Measurements from ENCODE around the gene RUVBL1.

RUVBL1 gene

GRCh38 chr3:128131897-128132646 is 8.5 kb upstream of the RUVBL1 start:
- DNase-seq, result no peak

DNA sequence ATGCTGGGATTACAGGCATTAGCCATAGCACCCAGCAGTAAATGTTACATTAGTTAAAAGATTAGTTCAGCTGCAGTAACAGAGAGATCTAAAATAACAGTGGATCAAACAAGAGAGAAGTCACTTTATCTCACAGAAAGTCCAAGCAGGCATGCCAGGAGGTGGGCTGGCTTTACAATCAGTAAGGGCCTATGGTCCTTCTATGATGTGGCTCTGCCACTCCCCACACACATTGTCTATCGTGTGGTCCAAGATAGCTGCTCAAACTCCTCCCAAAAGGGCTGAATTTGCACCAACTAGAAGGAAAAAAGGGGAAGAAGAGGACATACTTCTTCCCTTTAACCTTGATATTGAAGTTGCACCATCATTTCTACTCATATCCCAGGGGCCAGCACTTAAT is 4.6 kb upstream of the RUVBL1 start:
- no peak for DNase-seq

GRCh38 chr3:128127236-128127635 is 3.6 kb upstream of the RUVBL1 start:
- no peak for DNase-seq

- DNase-seq, result no peak
Measured at GRCh38 chr3:128123156-128123537, 465 bp downstream of the RUVBL1 start.

DNA sequence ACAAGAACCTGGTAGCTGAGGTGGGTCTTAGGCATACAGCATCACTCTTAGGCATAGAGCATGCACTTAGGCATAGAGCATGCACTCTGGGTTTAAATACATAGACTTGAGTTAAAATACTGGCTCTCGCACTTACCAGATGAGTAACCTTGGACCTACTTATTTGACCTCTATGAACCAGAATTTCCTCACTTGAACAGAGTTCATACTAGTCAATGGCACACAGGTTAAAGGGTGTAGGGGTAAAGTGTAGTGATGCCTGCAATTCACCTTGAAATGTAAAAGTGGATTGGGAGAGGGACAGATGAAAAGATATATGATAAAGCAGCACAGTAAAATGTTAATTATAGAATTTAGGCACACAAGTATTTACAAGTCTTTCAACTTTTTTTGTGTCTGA is 1.6 kb downstream of the RUVBL1 start:
- DNase-seq, result no peak

DNA sequence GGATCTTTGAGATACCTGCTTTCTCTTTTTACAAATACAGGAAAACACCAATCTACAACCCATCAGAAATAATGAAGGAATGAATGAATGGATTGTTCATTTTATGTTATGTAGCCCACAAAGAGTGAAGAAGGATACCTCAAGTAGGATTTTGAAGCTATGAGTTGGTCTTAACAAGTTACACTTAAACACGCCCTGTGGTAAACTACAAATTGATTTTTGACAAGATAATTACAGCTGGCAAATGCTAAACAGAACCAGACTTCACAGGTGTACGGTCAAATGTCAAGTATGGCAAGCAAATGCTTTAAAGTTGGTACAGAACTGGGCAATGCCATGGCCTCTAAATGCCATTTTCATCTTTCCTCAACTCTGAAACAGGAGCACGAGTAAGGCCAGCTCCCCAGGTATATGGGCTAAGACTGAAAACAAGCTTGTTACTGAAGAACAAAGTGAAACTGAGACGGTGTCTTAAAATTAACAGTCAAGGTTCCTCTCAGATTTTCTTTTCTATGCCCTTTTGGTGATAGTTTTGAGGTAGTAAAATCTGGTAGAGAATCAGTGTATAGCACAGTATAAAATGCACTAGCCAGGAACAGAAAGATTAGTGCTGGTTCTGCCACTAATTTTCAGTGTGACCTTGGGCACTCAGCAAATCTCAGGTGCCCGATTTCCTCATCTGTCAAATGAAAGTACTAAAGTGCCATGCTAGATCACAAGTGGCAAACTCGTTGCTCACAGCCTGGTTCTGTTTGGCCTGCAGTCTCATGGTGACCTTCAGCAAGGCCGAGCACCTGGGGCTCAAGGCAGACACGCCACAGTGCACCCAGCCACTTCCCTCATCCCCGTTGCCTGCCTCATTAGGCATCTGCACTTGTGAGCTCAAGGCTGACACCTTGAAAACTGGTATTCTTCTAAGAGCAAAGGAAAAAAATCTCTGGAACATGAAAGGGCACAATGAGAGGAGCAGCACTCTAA is 9.5 kb downstream of the RUVBL1 start:
- no peak for DNase-seq

- peak; percentile 53 for DNase-seq
Measured at GRCh38 chr3:128112357-128112968, 11.1 kb downstream of the RUVBL1 start.

GRCh38 chr3:128111147-128111546 is 12.5 kb downstream of the RUVBL1 start:
- DNase-seq, result no peak

DNA sequence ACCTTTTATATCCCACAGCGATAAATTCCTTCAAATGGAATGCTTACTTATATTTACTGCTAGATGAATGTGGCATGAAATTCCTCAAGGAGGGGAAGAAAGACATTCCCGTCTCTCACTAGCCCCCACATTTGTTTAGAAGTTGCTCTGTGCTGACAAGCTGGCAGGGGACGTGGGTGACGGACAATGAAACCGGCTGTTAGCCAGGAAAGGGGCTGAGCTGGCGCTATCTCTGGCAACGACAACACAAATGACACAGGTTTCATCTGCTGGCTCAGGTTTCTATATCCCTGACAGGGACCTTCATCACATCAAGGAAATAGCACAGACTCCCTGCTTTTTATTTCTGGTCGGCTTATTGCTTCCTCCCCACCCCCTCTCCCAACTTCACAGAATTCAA is 15.8 kb downstream of the RUVBL1 start:
- no peak for DNase-seq

DNA sequence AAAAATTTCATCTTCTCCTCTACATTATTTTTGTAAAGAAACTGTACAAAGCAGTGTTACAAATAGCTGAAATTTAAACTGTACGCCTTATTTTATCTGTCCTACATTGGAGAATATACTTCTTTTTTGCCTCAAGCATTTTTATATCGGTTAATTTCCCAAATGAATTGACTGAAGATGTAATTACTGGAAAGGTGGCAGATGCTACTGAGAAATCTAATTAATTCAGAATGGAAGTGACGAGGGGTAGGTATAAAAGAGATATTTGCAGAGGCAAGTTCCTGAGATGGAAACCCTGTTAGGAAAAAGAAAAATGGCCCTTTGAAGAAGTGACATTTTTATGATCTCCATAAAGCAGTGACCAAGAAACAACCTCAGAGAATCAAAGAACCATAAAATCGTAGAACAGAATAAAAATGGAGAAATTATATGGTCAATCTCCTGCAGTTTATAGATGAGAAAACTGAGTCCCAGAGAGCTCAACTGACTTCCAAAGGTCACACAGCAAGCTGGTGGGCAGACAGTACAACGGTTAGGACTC is 20.4 kb downstream of the RUVBL1 start:
- DNase-seq, result no peak

GRCh38 chr3:128100638-128101037 is 23.0 kb downstream of the RUVBL1 start:
- DNase-seq, result no peak

GRCh38 chr3:128100161-128100560 is 23.5 kb downstream of the RUVBL1 start:
- DNase-seq, result no peak

- no peak for DNase-seq
Measured at GRCh38 chr3:128098234-128098633, 25.4 kb downstream of the RUVBL1 start.

- peak; percentile 81 for DNase-seq
Measured at GRCh38 chr3:128095222-128095703, 28.3 kb downstream of the RUVBL1 start.

DNA sequence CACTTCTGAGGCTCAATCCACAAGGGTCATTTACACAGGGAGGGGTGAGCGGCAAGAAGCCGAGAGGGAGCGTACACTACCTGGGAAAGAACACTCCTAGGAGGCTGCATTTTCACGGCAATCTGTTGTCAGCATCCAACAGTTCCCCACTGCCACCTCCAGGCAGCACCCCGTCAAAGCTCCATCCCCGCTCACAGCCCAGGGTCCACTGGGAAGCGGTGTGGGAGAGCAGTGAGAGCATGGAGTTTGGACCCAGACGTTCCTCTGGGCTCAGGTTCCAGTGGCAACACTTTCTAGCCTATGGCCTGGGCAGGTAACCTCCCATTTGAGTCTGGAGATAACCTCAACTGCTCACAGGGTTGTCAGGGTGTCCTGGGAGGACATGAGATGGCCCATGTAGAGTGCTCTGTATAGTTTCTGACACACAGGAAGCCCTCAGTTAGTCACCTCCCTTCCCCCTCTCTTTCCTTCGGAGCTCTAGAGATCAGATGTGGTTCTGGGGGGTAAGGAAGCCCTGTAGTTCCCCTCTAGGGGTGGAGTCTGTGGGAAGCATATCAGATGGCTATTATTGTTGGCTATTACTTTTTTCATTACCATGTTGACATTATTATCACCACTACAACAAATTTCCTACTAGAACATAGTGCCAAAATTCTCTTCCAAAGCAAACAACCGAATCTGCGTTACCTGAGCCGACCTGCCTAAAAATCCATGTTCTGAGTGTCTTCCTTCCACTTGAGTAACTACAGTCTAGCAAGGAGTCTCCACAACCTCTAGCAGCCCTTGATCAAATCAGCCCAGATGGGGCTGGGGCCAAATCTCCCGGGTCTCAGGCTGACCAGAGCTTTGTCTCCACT is 29.1 kb downstream of the RUVBL1 start:
- DNase-seq, result no peak

GRCh38 chr3:128091586-128091985 is 32.0 kb downstream of the RUVBL1 start:
- DNase-seq, result no peak

DNA sequence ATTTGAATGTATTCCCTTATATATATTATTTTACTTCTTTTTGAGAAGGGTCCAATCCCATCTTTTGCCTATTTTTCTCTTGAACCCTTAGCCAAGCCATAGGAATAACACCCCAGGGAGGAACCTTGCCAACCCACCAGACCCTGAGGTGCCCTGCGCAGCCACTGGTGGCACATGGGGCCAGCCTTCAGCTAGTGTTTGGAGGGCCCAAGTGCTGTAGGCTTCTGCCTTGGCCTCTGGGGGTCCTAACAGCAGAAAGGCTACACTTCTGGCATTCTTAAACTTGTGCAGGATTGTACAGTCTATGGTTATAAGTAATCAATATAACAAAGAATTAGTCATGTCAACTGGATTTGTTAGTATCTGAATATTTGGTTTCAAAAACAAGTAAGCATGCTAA is 34.5 kb downstream of the RUVBL1 start:
- DNase-seq, result no peak

- DNase-seq, result no peak
Measured at GRCh38 chr3:128084675-128085021, 39.0 kb downstream of the RUVBL1 start.

DNA sequence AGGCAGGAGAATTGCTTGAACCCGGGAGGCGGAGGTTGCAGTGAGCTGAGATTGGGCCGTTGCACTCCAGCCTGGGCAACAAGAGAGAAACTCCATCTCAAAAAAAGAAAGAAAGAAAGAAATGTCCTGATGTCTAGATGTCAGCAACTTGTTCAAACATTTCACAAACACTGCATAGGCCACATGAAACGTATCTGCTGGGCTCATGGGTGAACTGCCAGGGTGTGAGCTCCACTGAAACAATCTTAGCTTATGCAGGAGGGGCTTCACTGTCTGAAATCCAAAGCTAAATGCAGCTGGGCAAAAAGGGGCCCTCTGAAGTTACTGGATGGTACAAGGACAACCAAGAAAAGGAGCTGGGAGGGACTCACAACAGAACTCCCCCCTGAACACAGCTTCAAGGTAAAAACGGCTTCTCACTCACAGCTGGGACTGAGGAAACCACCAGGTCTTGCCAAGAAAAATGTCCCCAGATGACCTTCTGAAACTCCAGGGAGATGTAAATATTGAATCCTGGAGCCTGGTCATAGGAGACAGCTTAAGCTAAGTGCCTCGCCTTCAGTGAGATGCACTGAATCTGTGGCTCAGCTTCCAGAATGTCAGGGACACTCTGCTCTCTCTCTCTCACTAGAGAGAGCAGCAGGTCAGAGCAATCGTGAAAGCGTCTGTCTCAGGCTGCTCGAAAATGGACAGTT is 39.5 kb downstream of the RUVBL1 start:
- DNase-seq, result no peak

DNA sequence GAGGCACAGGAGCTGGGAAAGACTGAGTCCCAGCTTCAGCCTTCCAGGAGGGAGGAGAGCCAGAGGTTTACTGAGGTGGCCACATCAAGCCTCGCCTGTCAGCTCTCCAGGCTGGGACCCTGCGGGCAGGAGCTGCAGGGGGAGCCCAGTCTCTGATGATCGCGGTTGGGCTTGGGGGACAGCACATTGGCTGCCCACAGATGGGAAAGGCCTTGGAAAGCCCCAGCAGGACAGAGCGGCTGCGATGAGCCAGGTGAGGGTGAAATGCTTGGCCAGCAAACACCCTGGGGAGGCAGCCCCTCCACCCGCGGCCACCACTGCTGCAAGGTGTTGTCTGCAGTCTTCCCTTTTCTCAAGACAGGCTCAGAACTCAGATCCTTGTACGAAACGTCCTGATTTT is 40.2 kb downstream of the RUVBL1 start:
- DNase-seq, result no peak

DNA sequence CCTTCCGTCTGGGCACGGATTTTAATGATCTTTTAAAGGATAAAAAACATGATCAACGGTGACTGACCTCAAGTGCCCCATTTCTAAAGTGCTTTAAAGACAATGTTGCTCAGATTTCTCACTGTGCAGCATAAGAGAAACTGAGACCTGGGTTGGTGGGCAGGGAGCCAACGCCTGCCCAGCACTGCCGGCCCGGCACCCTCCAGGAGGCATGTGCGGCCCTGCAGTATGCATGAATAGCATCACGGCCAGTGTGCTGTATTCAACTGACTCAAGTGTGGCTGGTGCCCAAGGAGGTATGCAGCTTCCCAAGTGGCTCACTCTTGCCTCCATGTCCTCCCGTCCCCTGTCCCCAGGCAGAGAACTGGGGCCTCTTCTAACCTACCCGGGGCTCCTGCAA is 41.1 kb downstream of the RUVBL1 start:
- no peak for DNase-seq

GRCh38 chr3:128081846-128082245 is 41.8 kb downstream of the RUVBL1 start:
- DNase-seq, result no peak
